HL-60/S4 treated with phorbol 12-myristate 13-acetate at 8.2 ng/mL for 4 days and 3 days (cell line): ENCODE measurements around the gene EFNA5.

Experiments
- in situ Hi-C: fragments of 300-500 bp; cut with MboI; formaldehyde crosslinking; loops from 2 replicates; pipeline ENCODE4 v1.15.0; 2022; ENCODE audit warnings: low sequenced_read_pairs

EFNA5 gene

DNA sequence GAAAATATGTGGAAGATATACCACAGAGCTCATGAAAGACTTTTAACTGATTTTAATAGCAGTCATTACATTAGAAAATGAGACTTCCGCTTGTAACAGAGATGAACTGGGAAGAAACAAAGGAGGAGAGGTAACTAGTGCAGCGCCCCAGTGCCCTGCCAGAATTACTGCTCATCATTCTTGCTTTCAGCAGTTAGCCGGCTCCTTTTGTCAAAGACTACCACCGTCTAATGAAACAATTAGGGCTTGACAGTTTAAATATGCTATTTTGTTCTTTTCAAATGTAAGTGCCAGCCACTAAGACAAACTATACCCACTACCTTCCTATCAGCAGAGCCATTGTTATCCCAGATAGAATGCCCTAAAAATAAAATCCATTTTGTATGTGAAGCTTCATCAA is 328.4 kb downstream of the EFNA5 start:
- in situ Hi-C loops = no loop called here

DNA sequence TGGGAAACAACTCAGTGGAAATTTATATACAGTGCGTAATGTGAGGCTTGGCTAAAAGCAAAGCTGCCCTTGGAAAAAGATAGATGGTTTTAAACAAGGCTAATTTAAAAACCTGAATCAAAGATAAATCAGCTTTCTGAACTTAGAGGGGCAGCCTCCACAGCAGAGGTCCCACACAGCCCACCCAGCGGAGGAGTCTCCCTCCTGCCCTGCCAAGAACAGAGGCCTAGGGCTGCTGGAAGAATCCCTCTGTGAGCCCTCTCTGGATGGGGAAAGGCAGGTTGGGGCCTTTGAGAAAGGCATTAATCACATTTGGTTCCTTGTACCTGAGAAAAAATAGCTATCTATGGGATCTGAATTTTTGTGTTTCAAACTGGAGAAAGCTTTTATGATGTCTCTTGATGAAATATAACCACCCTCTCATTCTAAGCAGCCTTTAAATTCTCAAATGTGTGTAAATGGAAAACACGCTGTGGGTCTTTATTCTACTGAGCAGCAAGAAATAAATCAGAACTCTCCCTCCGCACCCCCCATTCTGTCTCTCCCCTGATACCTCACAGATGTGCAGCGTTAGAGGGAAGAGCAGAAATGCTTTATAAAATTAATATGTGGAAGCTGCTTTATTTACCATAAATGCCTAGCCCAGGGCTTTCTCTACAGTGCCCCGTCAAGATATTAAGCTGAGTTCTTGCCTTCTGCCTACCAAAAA is 329.2 kb downstream of the EFNA5 start:
- in situ Hi-C loops = no loop called here

DNA sequence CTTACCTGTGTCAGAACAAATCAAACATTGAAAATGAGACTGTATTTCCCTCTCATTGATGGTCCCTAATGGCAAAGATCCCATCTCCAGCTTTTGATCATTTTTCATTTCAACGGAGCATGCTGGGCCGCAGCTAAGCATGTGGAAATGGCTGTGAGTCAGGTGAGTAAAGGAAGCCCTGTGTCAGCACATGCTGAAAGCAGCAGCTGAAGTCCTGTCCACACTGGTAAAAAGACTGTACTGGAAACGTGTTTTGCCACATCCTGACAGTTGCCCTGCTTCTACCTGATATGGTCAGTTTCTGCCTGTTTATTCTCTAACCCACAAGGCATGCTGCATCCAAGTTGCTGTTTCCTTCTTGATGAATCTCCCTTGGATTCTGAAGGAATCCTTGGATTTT is 330.1 kb downstream of the EFNA5 start:
- in situ Hi-C loops = no loop called here

DNA sequence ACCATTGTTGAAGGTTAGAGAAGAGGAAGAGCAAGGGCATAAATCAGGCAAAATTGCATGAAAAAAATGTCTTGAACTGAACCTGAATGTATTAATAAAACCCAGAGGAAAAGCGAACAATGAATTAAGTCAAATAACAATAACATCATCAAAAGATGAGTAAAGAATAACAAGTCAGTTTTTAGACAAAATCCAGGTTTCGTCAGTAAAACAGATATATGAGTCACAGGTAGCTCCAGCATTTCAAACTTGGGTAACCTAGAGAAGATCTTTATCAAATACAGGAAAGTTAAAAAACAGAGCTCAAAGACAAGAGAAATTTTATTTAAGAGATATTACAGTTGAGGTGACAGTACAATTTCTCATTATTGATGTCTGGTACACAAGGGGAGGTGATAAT is 332.4 kb downstream of the EFNA5 start:
- in situ Hi-C loops = no loop called here

DNA sequence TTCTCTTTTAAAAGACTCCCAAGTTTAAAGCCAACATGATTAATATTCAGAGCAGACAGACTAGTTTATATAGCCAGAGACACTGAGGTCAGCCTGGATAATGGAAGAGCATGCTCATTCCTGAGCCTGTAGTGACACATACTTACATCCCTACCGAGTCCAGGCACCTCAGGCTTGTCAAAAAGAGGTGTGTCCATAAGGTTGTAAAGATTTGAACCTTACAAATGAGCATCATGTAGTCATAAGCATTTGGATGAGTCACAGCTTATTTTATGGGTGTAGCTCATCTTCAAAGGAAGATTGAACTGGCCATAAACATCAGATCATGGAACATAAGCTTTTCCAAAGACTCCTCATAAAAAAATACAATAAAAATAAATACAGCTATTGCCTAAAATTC is 333.5 kb downstream of the EFNA5 start:
- in situ Hi-C loops = no loop called here

DNA sequence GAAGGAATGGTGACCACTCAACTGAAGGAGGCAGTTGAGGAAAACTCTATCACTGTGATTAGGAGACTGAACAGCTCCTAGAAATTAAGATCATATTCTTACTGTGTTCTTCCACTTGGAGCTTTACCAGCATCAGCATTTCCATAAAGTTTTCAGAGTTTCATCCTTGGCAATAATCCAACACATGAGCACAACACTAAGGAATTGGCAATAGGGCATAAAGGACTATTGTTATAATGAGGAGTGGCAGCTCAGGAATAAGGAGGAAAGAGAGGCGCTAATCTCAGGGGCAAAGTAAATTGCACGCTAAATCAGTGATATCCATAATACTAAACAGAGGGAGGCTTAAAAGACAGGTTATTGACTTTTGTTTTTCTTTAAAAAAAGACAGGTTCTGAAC is 338.9 kb downstream of the EFNA5 start:
- in situ Hi-C loops = no loop called here

DNA sequence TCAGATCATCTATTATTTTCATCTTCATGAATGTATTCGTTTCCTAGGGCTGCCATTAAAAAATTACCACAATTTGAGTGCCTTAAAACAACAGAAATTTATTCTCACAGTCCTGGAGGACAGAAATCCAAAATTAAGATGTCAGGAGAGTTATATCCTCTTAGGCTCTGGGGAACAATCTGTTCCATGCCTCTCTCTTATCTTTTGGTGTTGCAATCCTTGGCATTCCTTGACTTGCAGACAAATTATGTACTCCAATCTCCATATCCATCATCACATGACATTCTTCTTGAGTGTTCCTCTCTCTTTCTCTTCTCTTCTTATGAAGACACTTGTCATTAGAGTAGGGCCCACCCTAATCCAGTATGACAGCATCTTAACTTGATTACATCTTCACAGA is 339.4 kb downstream of the EFNA5 start:
- in situ Hi-C loops = no loop called here

DNA sequence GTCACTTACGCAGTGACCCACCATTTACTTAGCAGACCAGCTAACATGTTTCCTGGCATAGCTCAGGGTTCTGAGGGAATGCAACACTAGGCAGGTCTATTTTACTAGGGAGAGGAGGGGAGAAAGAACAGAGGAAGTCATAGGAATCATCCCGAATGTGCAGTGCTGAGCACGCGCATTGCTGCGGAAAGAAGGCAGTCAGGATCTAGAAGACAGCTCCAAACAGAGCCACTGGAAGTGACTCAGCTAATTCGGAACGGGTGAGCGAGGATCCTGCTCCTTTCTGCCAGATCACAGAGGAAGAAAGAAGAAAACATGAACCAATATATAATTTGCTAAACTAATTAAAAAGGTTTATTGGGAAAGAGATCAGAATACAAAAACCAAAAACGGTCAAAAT is 339.8 kb downstream of the EFNA5 start:
- in situ Hi-C loops = no loop called here

DNA sequence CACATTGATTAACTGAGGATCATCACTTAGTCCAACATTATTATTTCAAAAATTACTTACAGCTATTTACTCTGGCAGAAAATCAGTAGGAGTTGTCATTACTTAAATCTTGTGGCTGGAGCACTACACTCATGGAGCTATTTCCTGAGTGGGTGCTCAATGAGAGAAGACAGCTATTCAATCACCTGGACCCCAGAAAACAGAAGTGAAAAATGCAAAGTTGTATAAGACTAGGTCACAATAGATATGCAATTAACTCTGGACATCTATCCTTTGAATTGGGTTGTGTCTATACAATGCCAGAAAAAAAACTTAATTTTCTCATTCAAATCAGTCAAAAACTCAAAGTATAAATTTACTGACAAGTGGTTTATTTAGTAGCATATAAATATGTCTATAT is 340.9 kb downstream of the EFNA5 start:
- in situ Hi-C loops = no loop called here
